Activated T-cell treated with anti-CD3 and anti-CD28 coated beads, Interleukin-2, amount 50 U/mL, for 48 hours (primary cell): Measurements from ENCODE around the gene F11R.
"Not testable (repeated sequence)": the region's sequence is repeated elsewhere in the genome, so short reads cannot be mapped to it uniquely, and the experiment has no call there.

ENCODE experiments used
- DNase-seq, 2 experiments: peaks; one replicate each; pipeline ENCODE4 v3.0.0-alpha.2; 2020

Gene F11R

GRCh38 chr1:161009602-161010211 lies 11.2 kb downstream of the F11R start:
- no peak for DNase-seq

- no peak for DNase-seq
Measured at GRCh38 chr1:161008869-161009510, 12.0 kb downstream of the F11R start.

- DNase-seq, result no peak
Measured at GRCh38 chr1:161007369-161007768, 13.6 kb downstream of the F11R start.

GRCh38 chr1:161006563-161006962 lies 14.4 kb downstream of the F11R start:
- no peak for DNase-seq

- no peak for DNase-seq
Measured at GRCh38 chr1:161001525-161001924, 19.4 kb downstream of the F11R start.

- DNase-seq, result no peak
Measured at GRCh38 chr1:161000736-161001480, 20.0 kb downstream of the F11R start.

GRCh38 chr1:160999376-160999775 lies 21.6 kb downstream of the F11R start:
- no peak for DNase-seq

- peak; percentile 45 to 62 for DNase-seq
Measured at GRCh38 chr1:160997323-160998038, 23.5 kb downstream of the F11R start.

- no peak for DNase-seq
Measured at GRCh38 chr1:160996178-160996577, 24.8 kb downstream of the F11R start.

GRCh38 chr1:160993544-160994193 lies 27.3 kb downstream of the F11R start:
- no peak for DNase-seq

- not testable (repeated sequence) for DNase-seq
Measured at GRCh38 chr1:160992036-160992435, 28.9 kb downstream of the F11R start.

GRCh38 chr1:160987359-160988050 lies 33.4 kb downstream of the F11R start:
- DNase-seq, result no peak

GRCh38 chr1:160985723-160986122 lies 35.2 kb downstream of the F11R start:
- no peak for DNase-seq

GRCh38 chr1:160981584-160982411 lies 39.2 kb downstream of the F11R start:
- peak; percentile 40 to 42 for DNase-seq

GRCh38 chr1:160979286-160979685 lies 41.7 kb downstream of the F11R start:
- no peak for DNase-seq

- no peak for DNase-seq
Measured at GRCh38 chr1:160978510-160978927, 42.4 kb downstream of the F11R start.

GRCh38 chr1:160975026-160975425 lies 45.9 kb downstream of the F11R start:
- DNase-seq, result no peak

GRCh38 chr1:160973491-160973890 lies 47.5 kb downstream of the F11R start:
- DNase-seq, result no peak

- no peak for DNase-seq
Measured at GRCh38 chr1:160972939-160973338, 48.0 kb downstream of the F11R start.

- DNase-seq, result peak; percentile 45 to 55
Measured at GRCh38 chr1:160971618-160972056, 49.3 kb downstream of the F11R start.

- no peak for DNase-seq
Measured at GRCh38 chr1:160963521-160963920, 57.4 kb downstream of the F11R start.
